Caco-2 (cell line): ENCODE results near the gene ARID1A. TPM values are rescaled to one million over a fixed set of nuclear protein-coding genes. Genes with fewer than 3 reads are reported as not detected.

Experiments used
- BruUV-seq: library from RNA; stranded (reverse); fragments of 400-500 nt; replicated peaks from 2 replicates; lab custom pipeline; 2021; lab: Mats Ljungman, UMichigan
- CTCF ChIA-PET: fragments of 300-600 bp; sonication (Branson Sonifier 250); formaldehyde crosslinking; loops from one replicate; lab custom pipeline; 2022; ENCODE audit warnings: antibody characterized with exemption; lab: Charles Lee
- POLR2A ChIA-PET: fragments of 300-600 bp; sonication (Branson Sonifier 250); formaldehyde crosslinking; loops from one replicate; lab custom pipeline; 2022; ENCODE audit warnings: antibody characterized with exemption; lab: Charles Lee
- DNase-seq, 2 experiments: peaks; one replicate each; pipeline versions ENCODE4 v3.0.0 to v3.0.0-alpha.2; 2020 to 2022
- H3K27me3 ChIP-seq: replicated peaks from 2 replicates; pipeline ENCODE4 v1.6.0; 2011; ENCODE audit warnings: low read length; ENCODE audit not compliant: control insufficient read depth, insufficient read depth
- H3K36me3 ChIP-seq: 2 replicates; pipeline ENCODE4 v1.5.1; 2011; ENCODE audit warnings: low read length; ENCODE audit not compliant: control insufficient read depth, insufficient read depth
- H3K4me1 ChIP-seq: fragments of 250-450 bp; sonication (Bioruptor Pico); 2 replicates; pipeline ENCODE4 v1.5.1; 2020; ENCODE audit warnings: mild to moderate bottlenecking
- H3K4me3 ChIP-seq: 2 replicates; pipeline ENCODE4 v1.5.1; 2011; ENCODE audit warnings: low read depth, mild to moderate bottlenecking, control low read depth, low read length
- H3K9me3 ChIP-seq: fragments of 250-450 bp; sonication (Bioruptor Pico); 2 replicates; pipeline ENCODE4 v1.5.1; 2020; ENCODE audit warnings: mild to moderate bottlenecking, moderate library complexity
- H3K27ac Mint-ChIP-seq: one replicate; pipeline ENCODE4 v1.8.0; 2022; ENCODE audit warnings: mixed read lengths; ENCODE audit not compliant: unreplicated experiment
- H3K27me3 Mint-ChIP-seq: one replicate; pipeline ENCODE4 v1.8.0; 2022; ENCODE audit warnings: mixed read lengths; ENCODE audit not compliant: insufficient read depth, unreplicated experiment
- H3K36me3 Mint-ChIP-seq: one replicate; pipeline ENCODE4 v1.8.0; 2022; ENCODE audit warnings: mild to moderate bottlenecking, mixed read lengths; ENCODE audit not compliant: insufficient read depth, unreplicated experiment
- H3K4me1 Mint-ChIP-seq: one replicate; pipeline ENCODE4 v1.8.0; 2022; ENCODE audit warnings: low read depth, mixed read lengths; ENCODE audit not compliant: unreplicated experiment
- H3K4me3 Mint-ChIP-seq: one replicate; pipeline ENCODE4 v1.8.0; 2022; ENCODE audit warnings: mild to moderate bottlenecking, moderate library complexity, mixed read lengths; ENCODE audit not compliant: unreplicated experiment
- H3K9me3 Mint-ChIP-seq: one replicate; pipeline ENCODE4 v1.8.0; 2022; ENCODE audit warnings: mixed read lengths; ENCODE audit not compliant: unreplicated experiment
- intact Hi-C: fragments of 100-400 bp; cut with micrococcal nuclease; formaldehyde crosslinking; loops from one replicate; pipeline ENCODE4 v1.10.0; 2022; ENCODE audit not compliant: unreplicated experiment
- total RNA-seq: library from RNA; stranded (reverse); gene quantifications from 2 replicates; pipeline ENCODE4 v1.2.3, GENCODE V29; 2022
- TF ChIP-seq, protein P1 (sequence below), 2 experiments: fragments of 200-600 bp in 1 of 2; IDR thresholded peaks; 1 replicate in 1 of 2; 2 replicates in 1 of 2; pipeline versions ENCODE4 v1.5.1 to v1.8.0; 2011 to 2022; ENCODE audit warnings: antibody characterized with exemption in 1 of 2, control low read depth in 1 of 2, inconsistent platforms in 1 of 2, low read depth in 1 of 2, low read length in 1 of 2, mild to moderate bottlenecking in 1 of 2, moderate library complexity in 1 of 2; ENCODE audit not compliant: insufficient read depth in 1 of 2, severe bottlenecking in 1 of 2, unreplicated experiment in 1 of 2

The ARID1A gene
- total RNA-seq, 1 experiment from 2014 or later = 66.5 TPM

DNA sequence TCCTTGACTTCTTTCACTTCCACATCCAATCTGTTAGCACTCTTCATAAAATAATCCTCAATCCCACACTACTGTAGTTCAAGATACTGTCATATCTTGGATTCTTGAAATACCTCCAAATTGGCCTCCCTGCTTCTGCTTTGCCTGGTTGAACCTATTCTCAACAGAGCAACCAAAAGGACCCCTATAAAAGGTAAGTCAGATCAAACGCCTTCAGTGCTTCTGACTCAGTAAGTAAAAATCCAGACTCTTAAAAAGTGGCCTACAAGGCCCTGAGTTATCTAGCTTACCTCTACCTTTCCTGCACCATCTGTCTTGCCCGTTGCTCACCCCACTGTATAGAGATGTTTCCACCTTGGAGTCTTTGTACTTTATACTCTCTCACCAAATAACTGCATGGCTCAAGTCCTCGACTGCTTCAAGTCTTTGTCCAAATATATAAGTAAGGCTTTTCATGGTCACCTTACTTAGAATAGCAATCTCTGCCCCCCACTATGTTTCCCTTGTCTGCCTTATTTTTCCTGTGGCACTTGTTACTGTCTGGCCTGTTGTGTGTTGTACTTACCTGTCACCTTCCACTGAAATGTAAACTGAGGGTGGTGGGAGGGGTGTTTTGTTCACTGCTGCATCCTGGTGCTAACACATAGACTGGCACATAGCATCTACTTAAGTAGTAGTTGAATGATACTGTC lies 86.9 kb downstream of the ARID1A start:
- Mint-ChIP-seq H3K27ac (no peak overlapping the region), H3K27me3 (no peaks in the 10 kb centered on the region), H3K36me3 (peaks cover 67% of the 10 kb centered on the region), H3K9me3 (no peaks in the 10 kb centered on the region), H3K4me3 (no peak overlapping the region), H3K4me1 (peaks cover 40% of the 10 kb centered on the region)
- TF ChIP-seq, protein P1, sequence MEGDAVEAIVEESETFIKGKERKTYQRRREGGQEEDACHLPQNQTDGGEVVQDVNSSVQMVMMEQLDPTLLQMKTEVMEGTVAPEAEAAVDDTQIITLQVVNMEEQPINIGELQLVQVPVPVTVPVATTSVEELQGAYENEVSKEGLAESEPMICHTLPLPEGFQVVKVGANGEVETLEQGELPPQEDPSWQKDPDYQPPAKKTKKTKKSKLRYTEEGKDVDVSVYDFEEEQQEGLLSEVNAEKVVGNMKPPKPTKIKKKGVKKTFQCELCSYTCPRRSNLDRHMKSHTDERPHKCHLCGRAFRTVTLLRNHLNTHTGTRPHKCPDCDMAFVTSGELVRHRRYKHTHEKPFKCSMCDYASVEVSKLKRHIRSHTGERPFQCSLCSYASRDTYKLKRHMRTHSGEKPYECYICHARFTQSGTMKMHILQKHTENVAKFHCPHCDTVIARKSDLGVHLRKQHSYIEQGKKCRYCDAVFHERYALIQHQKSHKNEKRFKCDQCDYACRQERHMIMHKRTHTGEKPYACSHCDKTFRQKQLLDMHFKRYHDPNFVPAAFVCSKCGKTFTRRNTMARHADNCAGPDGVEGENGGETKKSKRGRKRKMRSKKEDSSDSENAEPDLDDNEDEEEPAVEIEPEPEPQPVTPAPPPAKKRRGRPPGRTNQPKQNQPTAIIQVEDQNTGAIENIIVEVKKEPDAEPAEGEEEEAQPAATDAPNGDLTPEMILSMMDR (IDR thresholded peaks at IDR 0.05; ENCODE audit: insufficient read depth in 1 of 2, low read depth in 1 of 2, low read length in 1 of 2, severe bottlenecking in 1 of 2, unreplicated experiment in 1 of 2) = no peak
- ChIA-PET POLR2A (no interaction called here), CTCF (no interaction called here)
- no peaks in the 10 kb centered on the region for H3K27me3 ChIP-seq
- DNase-seq = no peak
- no peak overlapping the region for H3K4me3 ChIP-seq
- H3K9me3 ChIP-seq = no peaks in the 10 kb centered on the region
- H3K36me3 ChIP-seq = peaks cover 1% of the 10 kb centered on the region
- BruUV-seq = no TSS peak
- peaks cover 51% of the 10 kb centered on the region for H3K4me1 ChIP-seq
- intact Hi-C loops = no loop called here

DNA sequence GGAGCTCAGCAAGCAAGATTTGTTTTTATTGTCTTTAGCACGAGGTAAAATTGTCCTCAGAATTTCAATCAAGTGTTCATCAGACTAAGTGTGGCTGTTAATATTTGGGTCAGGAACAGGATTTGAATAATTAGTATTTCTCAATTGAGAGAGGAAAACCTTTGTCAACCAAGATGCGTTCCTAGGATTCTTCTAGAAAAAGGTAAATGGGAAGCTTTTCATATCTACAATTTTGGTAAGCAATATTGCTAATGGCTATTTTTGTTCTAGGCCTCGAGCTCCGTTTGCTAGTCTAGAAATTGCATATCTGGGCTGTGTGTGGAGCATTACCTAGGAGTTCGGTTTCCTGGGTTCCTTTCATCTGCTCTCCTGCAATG lies 87.8 kb downstream of the ARID1A start:
- DNase-seq = no peak
- H3K4me1 ChIP-seq = peaks cover 51% of the 10 kb centered on the region
- ChIA-PET POLR2A (no interaction called here), CTCF (no interaction called here)
- BruUV-seq = no TSS peak
- Mint-ChIP-seq H3K4me3 (no peak overlapping the region), H3K36me3 (peaks cover 66% of the 10 kb centered on the region), H3K27ac (no peak overlapping the region), H3K27me3 (no peaks in the 10 kb centered on the region), H3K4me1 (peaks cover 37% of the 10 kb centered on the region), H3K9me3 (no peaks in the 10 kb centered on the region)
- H3K4me3 ChIP-seq = no peak overlapping the region
- intact Hi-C loops = no loop called here
- H3K27me3 ChIP-seq = no peaks in the 10 kb centered on the region
- H3K9me3 ChIP-seq = no peaks in the 10 kb centered on the region
- TF ChIP-seq, protein P1 (IDR thresholded peaks at IDR 0.05; ENCODE audit: insufficient read depth in 1 of 2, low read depth in 1 of 2, low read length in 1 of 2, severe bottlenecking in 1 of 2, unreplicated experiment in 1 of 2) = no peak
- peaks cover 1% of the 10 kb centered on the region for H3K36me3 ChIP-seq

DNA sequence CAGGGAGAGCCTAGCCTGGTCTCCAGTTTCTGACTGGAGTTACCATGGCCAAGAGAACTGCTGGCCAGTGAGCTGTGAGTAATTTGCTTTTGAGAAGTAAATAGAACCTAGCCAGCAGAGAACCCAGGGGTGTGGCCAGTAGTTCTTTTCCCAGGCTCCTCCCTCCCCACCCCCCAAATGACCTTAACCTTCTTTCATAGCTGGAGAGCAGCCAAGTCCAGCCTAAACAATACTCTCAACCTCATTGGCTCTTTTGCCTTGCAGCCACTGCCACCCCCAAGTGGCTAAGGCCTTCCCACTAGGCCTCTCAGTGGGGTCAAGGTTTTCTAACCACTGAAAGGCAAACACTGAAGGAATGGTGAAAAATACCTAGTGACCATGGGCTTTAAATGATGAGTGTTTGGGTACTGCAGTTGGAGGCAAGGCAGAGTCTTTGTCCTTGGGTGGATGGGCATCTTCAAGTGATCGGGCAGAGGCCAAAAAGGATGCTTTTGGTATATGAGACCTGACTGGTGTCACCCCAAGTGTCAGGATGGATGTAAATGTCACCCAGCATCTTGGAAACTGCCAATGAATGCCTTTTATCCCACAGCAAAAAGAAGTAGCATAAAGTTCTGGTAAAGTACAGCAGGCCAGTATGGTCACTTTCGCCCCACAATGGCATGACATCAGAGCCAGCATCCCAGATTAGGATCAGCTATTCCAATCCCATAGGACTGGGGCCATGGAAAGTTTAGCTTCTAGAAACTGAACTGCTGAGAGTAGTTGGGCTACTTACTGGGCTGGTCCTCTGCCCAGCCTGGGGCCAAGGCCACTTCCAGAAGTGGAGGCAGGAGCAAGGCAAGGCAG lies 88.4 kb downstream of the ARID1A start:
- BruUV-seq = no TSS peak
- intact Hi-C loops = no loop called here
- TF ChIP-seq, protein P1 (IDR thresholded peaks at IDR 0.05; ENCODE audit: insufficient read depth in 1 of 2, low read depth in 1 of 2, low read length in 1 of 2, severe bottlenecking in 1 of 2, unreplicated experiment in 1 of 2) = no peak
- H3K4me3 ChIP-seq = no peak overlapping the region
- Mint-ChIP-seq H3K9me3 (no peaks in the 10 kb centered on the region), H3K27ac (peak overlapping the region; percentile 90), H3K36me3 (peaks cover 66% of the 10 kb centered on the region), H3K4me1 (peaks cover 30% of the 10 kb centered on the region), H3K27me3 (no peaks in the 10 kb centered on the region), H3K4me3 (no peak overlapping the region)
- ChIA-PET POLR2A (interaction anchor here (1.0 to 1.9 kb wide), 2 partner anchors 86 to 87 kb away, joined by 4 to 7 read pairs; no protein-coding TSS in a partner anchor), CTCF (interaction anchor here (0.7 to 1.1 kb wide), 2 partner anchors 44 to 107 kb away, joined by 4 to 7 read pairs; no protein-coding TSS in a partner anchor)
- no peaks in the 10 kb centered on the region for H3K9me3 ChIP-seq
- H3K36me3 ChIP-seq = peaks cover 1% of the 10 kb centered on the region
- H3K27me3 ChIP-seq = no peaks in the 10 kb centered on the region
- DNase-seq = peak; percentile 27 to 49
- H3K4me1 ChIP-seq = peaks cover 51% of the 10 kb centered on the region
